Heart right ventricle (tissue), 16 donors: ENCODE measurements around the gene TNFRSF8. TPM values are rescaled to one million over a fixed set of nuclear protein-coding genes. Genes with fewer than 3 reads are reported as not detected.
A peak's percentile ranks its signal among the peaks of the same experiment; 100 is the strongest.

ENCODE experiments used
- ATAC-seq, 8 donors: fragments of 200-7000 bp; cut with Tn5 transposase; one replicate each; pipeline ENCODE4 v1.9.1; 2020; ENCODE audit warnings: mild to moderate bottlenecking in 8 of 8, moderate library complexity in 8 of 8, moderate number of reproducible peaks in 1 of 8
- DNase-seq, 2 donors: peaks; one replicate each; pipeline ENCODE4 v3.0.0-alpha.2; 2020
- H3K27ac ChIP-seq, 10 donors: fragments of 200-600 bp; sonication (generic) in 2 of 10; one replicate each; pipeline versions ENCODE4 v1.5.0 to v1.8.0; 2020 to 2022; ENCODE audit warnings: mild to moderate bottlenecking in 3 of 10
- H3K27me3 ChIP-seq, 7 donors: fragments of 200-600 bp; one replicate each; pipeline ENCODE4 v1.8.0; 2021 to 2022; ENCODE audit warnings: mild to moderate bottlenecking in 2 of 7
- H3K36me3 ChIP-seq, 9 donors: fragments of 200-600 bp; sonication (generic) in 1 of 9; one replicate each; pipeline versions ENCODE4 v1.5.0 to v1.8.0; 2020 to 2022; ENCODE audit warnings: mild to moderate bottlenecking in 2 of 9
- H3K4me1 ChIP-seq, 9 donors: fragments of 200-600 bp; sonication (generic) in 1 of 9; one replicate each; pipeline versions ENCODE4 v1.5.0 to v1.8.0; 2020 to 2022; ENCODE audit warnings: mild to moderate bottlenecking in 4 of 9
- H3K4me3 ChIP-seq, 10 donors: fragments of 200-600 bp; sonication (generic) in 2 of 10; one replicate each; pipeline versions ENCODE4 v1.5.0 to v1.8.0; 2020 to 2022; ENCODE audit warnings: mild to moderate bottlenecking in 7 of 10, moderate library complexity in 2 of 10
- H3K9me3 ChIP-seq, 11 donors: fragments of 200-600 bp in 10 of 11; sonication (generic) in 2 of 11; one replicate each; pipeline versions ENCODE4 v1.5.0 to v1.8.0; 2013 to 2022; ENCODE audit warnings: mild to moderate bottlenecking in 2 of 11, control low read depth in 1 of 11, moderate library complexity in 1 of 11
- WGBS, 2 donors: extraction: QIAGEN DNeasy Blood & Tissue Kit; methylation state at CpG; one replicate each; pipeline ENCODE4 v1.1.7; 2013; ENCODE audit warnings: inconsistent platforms in 1 of 2; 5-methylcytosine and 5-hydroxymethylcytosine counted together
- intact Hi-C, 10 donors: fragments of 100-400 bp; cut with DNase I; formaldehyde crosslinking; loops; one replicate each; pipeline versions ENCODE4 v1.11.1 to v1.14.2; 2022
- polyA plus RNA-seq, 2 donors: library from polyadenylated mRNA; stranded (reverse); fragments of 200-250 nt; gene quantifications; one replicate each; pipeline ENCODE4 v1.2.3, GENCODE V29; 2013
- total RNA-seq, 10 donors: library from RNA; stranded (reverse); fragmentation: NEBNext Ultra II Directional in 3 of 10; extraction: Animal tissue kit (Norgen Biotek cat#: 25700) in 3 of 10; gene quantifications; one replicate each; pipeline versions ENCODE4 v1.2.1 to v1.2.4, GENCODE V29; 2021 to 2023
- TF ChIP-seq, protein P1 (sequence below), 9 donors: fragments of 200-600 bp; sonication (generic) in 2 of 9; IDR thresholded peaks; one replicate each; pipeline versions ENCODE4 v1.5.0 to v1.8.0; 2021 to 2022; ENCODE audit warnings: antibody characterized with exemption in 9 of 9, mild to moderate bottlenecking in 5 of 9, moderate library complexity in 1 of 9
- donor health status: Arrhythmogenic right ventricular cardiomyopathy.
- donor health status: ischemic (EF 13 %, LVEDD 7.1; RV severe dilation, severe dysfunction).
- donor health status: healthy with polysubstance abuse.
- donor health status: DM: no; HTN: yes; CAD: no.
- donor health status: DM: no; HTN: no; CAD: no.
- donor health status: ischemic (EF 25% LVEDD 6.9; RV normal size, moderate dysfunction).
- donor health status: ischemic (EF 25% LVEDD 5.7; RV mildly dilated, moderate dysfunction).
- donor health status: healthy.
- donor health status: DM: yes; HTN: yes; CAD: no.
- donor health status: Ischemic cardiomyopathy.
- donor health status: ischemic (EF 35%, LVEDD 5.7; RV mildly dilated, moderate dysfunction).
- donor health status: nonischemic (EF 11% LVEDD 7.7; RV severe dilation, severe dysfunction).
- donor health status: DM: yes; HTN: yes; CAD: no.
- donor health status: PGD.
- donor health status: ischemic (EF 29% LVEDD 5.4; RV normal size, mild dysfunction).
- donor health status: nonischemic (EF 23%, LVEDD 6.1; RV moderate dilation, normal function).

The TNFRSF8 gene
- total and polyA plus RNA-seq, 12 donors, result 0.21 to 2.4 (median 1.0) TPM

DNA sequence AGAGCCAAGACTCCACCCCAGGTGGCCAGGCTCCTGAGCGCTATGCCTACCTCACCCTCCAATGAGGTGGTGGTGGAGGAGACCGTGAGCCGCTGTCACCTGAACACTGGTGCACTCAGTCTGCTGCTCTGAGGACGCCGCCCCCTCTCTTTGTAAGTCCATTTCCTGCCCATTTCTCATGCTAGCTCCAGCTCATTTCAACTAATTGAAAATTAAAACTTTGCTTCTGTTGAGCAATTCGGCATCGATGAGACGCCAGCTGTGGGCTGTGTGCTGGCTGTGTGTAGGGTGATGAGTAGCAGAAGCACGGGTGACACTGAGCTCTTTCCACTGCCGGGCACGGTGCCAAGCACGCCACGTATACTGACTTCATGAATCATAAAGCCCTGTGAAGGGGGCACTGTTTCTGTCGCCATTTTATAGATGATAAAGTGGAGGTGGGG lies 114.9 kb downstream of the TNFRSF8 start:
- TF ChIP-seq, protein P1, sequence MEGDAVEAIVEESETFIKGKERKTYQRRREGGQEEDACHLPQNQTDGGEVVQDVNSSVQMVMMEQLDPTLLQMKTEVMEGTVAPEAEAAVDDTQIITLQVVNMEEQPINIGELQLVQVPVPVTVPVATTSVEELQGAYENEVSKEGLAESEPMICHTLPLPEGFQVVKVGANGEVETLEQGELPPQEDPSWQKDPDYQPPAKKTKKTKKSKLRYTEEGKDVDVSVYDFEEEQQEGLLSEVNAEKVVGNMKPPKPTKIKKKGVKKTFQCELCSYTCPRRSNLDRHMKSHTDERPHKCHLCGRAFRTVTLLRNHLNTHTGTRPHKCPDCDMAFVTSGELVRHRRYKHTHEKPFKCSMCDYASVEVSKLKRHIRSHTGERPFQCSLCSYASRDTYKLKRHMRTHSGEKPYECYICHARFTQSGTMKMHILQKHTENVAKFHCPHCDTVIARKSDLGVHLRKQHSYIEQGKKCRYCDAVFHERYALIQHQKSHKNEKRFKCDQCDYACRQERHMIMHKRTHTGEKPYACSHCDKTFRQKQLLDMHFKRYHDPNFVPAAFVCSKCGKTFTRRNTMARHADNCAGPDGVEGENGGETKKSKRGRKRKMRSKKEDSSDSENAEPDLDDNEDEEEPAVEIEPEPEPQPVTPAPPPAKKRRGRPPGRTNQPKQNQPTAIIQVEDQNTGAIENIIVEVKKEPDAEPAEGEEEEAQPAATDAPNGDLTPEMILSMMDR (IDR thresholded peaks at IDR 0.05), result no peak
- DNase-seq (peak in 1 of 2 donors; percentile 79), ATAC-seq (peak in 3 of 8 donors; percentile 15 to 43 (median 34))
- Histone ChIP-seq H3K4me1 (peaks cover 17 to 100% (median 93%) of the 10 kb centered on the region in 9 donors), H3K27me3 (peaks cover 0 to 5% (median 0%) of the 10 kb centered on the region in 7 donors), H3K36me3 (peaks cover 0 to 40% (median 0%) of the 10 kb centered on the region in 9 donors), H3K9me3 (no peaks in the 10 kb centered on the region), H3K27ac (peak overlapping the region in 9 of 10 donors; percentile 48 to 99 (median 78)), H3K4me3 (peak overlapping the region in 2 of 10 donors; percentile 9 to 24)
- 27 to 29% methylated on average over 14 of the region's 14 CpGs for WGBS, 2 donors
- intact Hi-C loops, result no loop called here

DNA sequence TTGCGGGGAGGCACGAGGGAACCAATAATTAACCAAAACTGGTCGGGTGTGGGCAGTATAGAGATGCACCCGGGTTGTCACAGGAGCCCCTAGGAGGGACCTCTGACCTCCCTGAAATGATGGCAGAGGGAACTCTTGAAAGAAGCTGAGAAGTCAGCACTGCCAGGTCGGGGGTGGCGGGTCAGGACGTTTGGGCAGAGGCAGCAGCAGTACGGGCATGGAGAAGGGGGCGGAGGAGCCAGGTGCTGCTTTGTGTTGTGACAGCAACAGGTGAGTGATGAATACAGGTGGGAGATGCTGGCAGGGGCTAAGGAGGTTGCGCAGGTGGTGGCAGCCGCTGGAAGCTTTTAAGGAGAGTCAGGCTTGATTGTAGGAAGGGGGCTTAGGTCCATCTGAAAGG lies 115.4 kb downstream of the TNFRSF8 start:
- no peak for ATAC-seq
- DNase-seq, result no peak
- H3K4me1 ChIP-seq, result peaks cover 17 to 100% (median 90%) of the 10 kb centered on the region in 9 donors
- 70 to 71% methylated on average over 11 of the region's 11 CpGs for WGBS, 2 donors
- H3K36me3 ChIP-seq, result peaks cover 0 to 36% (median 0%) of the 10 kb centered on the region in 9 donors
- TF ChIP-seq, protein P1 (IDR thresholded peaks at IDR 0.05), result no peak
- peak overlapping the region in 1 of 10 donors; percentile 12 for H3K4me3 ChIP-seq
- peak overlapping the region in 9 of 10 donors; percentile 52 to 99 (median 78) for H3K27ac ChIP-seq
- no peaks in the 10 kb centered on the region for H3K9me3 ChIP-seq
- intact Hi-C loops, result no loop called here
- H3K27me3 ChIP-seq, result peaks cover 0 to 5% (median 0%) of the 10 kb centered on the region in 7 donors

DNA sequence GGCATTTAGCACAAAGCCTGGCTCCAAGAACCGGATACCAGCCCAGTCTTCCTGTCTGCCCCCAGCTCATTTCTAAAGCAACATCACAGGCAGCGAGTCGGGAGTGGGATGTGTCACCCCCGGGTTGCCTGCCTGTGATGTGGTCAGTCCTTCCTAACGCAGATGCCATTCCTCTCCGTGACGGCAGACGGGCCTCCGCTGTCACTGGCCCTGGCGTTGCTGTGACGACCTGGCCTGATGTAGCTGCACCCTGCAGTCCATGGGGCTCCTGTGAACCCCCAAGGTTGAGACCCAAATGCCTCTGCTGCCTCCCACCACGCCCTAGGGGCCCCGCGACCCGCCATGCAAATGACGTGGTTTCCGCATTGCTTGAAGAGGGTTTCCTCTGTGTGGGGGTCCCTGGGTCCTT lies 116.0 kb downstream of the TNFRSF8 start:
- H3K4me1 ChIP-seq, result peaks cover 19 to 100% (median 91%) of the 10 kb centered on the region in 9 donors
- ATAC-seq (peak in 1 of 8 donors; percentile 3), DNase-seq (no peak)
- TF ChIP-seq, protein P1 (IDR thresholded peaks at IDR 0.05), result no peak
- intact Hi-C loops, result no loop called here
- peaks cover 0 to 5% (median 0%) of the 10 kb centered on the region in 7 donors for H3K27me3 ChIP-seq
- H3K4me3 ChIP-seq, result peak overlapping the region in 1 of 10 donors; percentile 12
- peaks cover 0 to 36% (median 0%) of the 10 kb centered on the region in 9 donors for H3K36me3 ChIP-seq
- H3K27ac ChIP-seq, result peak overlapping the region in 9 of 10 donors; percentile 54 to 99 (median 78)
- 55 to 62% methylated on average over 17 of the region's 17 CpGs for WGBS, 2 donors
- no peaks in the 10 kb centered on the region for H3K9me3 ChIP-seq

DNA sequence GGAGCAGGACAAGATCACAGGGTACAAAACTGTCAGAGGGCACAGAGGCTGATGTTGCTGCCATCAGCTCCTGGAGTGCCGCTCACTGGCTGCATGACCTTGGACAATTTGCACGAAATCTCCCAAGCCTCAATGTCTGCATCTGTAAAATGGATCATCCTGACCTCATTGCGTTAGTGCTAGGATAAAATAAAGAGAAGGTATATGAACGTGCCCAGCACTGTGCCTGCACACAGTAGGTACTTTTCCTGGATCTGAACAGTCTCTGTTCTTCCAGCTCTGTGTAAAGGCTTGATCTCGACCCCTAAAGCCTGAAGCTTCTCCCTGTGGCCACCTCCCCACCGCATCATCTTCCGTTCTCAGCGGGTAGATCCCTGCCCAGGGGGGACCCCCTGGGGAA lies 116.6 kb downstream of the TNFRSF8 start:
- peaks cover 0 to 33% (median 0%) of the 10 kb centered on the region in 9 donors for H3K36me3 ChIP-seq
- TF ChIP-seq, protein P1 (IDR thresholded peaks at IDR 0.05), result no peak
- intact Hi-C loops, result loop anchor here in 1 of 10 donors (5.0 kb wide), 2 partner anchors 32 to 47 kb away; no protein-coding TSS in a partner anchor
- H3K9me3 ChIP-seq, result no peaks in the 10 kb centered on the region
- ATAC-seq (no peak), DNase-seq (no peak)
- WGBS, 2 donors, result 92% methylated on average over 8 of the region's 8 CpGs
- H3K4me3 ChIP-seq, result peak overlapping the region in 1 of 10 donors; percentile 12
- peaks cover 21 to 100% (median 91%) of the 10 kb centered on the region in 9 donors for H3K4me1 ChIP-seq
- peaks cover 0 to 5% (median 0%) of the 10 kb centered on the region in 7 donors for H3K27me3 ChIP-seq
- peak overlapping the region in 9 of 10 donors; percentile 54 to 99 (median 78) for H3K27ac ChIP-seq
